NB4 (cell line): ENCODE results near the gene LRCH1.

ENCODE experiments used
- DNase-seq: peaks from one replicate; pipeline ENCODE4 v3.0.0; 2010; ENCODE audit warnings: low read depth
- H3K4me3 ChIP-seq: one replicate; pipeline ENCODE4 v1.5.1; 2011; ENCODE audit warnings: mild to moderate bottlenecking, low read depth, low read length, moderate library complexity
- MYC ChIP-seq: IDR thresholded peaks from 2 replicates; pipeline ENCODE4 v1.6.1; 2011; ENCODE audit warnings: low read depth, low read length
- POLR2A ChIP-seq: IDR thresholded peaks from 2 replicates; pipeline ENCODE4 v1.6.1; 2011; ENCODE audit warnings: mild to moderate bottlenecking; ENCODE audit not compliant: insufficient read length; ENCODE audit errors: extremely low read depth
- TF ChIP-seq, protein P1 (sequence below): IDR thresholded peaks from 2 replicates; pipeline ENCODE4 v1.6.1; 2011; ENCODE audit warnings: low read depth, low read length
- TF ChIP-seq, protein P2 (sequence below): IDR thresholded peaks from one replicate; pipeline ENCODE4 v1.5.1; 2012; ENCODE audit warnings: low read depth, low read length

Gene LRCH1

DNA sequence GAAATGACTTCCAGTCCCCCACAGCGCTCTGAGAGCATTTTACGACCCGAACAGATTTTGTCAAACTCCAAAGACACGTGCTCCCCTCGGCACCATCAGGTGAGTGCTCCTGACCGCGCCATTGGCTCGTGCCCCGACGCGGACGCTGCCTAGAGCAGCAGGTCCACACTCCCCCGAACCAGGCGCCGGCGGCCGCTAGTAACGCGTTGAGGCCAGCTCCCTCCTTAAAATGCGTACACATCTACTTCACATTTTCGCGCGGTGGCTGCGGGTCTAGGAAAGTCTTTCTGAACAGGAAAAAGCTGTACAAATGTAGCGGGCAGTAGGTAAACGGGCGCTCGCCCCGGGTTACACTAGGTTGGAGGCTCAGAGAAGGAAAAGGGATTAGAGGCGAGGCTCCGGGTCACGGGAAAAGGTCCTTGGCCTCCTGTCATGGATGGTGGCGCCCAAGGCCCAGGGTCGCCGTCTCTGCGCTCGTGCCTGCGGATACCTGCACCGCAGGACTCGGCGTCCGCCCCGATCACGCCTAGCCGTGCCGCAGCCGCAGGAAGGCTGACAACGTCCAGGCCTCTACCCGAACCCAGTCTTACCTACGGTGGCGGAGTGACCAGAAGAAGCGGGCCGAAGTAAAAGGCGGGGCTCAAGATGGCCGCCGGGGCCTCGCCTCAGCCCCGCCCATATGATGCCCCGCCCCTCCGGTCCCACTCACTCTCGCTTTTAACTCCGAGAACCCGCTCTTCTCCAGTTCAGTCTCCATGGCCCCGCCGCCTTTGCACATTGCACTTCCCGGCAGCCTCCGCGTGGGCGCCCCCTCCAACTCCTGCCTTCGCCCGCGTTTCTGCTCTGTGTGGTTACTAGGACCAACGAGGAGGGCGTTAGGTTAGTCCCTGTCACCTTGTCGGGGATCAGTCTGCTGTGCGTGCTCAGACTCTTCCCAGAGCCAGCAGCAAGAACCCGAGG, 243.8 kb downstream of the LRCH1 start, which contains the start of gene ESD:
ESD (minus strand) TSS at position 647 of the 960 bp plus-strand sequence. CDS start 5,748 bp downstream, outside the sequence.
- TF ChIP-seq, protein P1, sequence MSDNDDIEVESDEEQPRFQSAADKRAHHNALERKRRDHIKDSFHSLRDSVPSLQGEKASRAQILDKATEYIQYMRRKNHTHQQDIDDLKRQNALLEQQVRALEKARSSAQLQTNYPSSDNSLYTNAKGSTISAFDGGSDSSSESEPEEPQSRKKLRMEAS = peak; percentile 99
- peak; percentile 97 for TF ChIP-seq MYC
- TF ChIP-seq, protein P2, sequence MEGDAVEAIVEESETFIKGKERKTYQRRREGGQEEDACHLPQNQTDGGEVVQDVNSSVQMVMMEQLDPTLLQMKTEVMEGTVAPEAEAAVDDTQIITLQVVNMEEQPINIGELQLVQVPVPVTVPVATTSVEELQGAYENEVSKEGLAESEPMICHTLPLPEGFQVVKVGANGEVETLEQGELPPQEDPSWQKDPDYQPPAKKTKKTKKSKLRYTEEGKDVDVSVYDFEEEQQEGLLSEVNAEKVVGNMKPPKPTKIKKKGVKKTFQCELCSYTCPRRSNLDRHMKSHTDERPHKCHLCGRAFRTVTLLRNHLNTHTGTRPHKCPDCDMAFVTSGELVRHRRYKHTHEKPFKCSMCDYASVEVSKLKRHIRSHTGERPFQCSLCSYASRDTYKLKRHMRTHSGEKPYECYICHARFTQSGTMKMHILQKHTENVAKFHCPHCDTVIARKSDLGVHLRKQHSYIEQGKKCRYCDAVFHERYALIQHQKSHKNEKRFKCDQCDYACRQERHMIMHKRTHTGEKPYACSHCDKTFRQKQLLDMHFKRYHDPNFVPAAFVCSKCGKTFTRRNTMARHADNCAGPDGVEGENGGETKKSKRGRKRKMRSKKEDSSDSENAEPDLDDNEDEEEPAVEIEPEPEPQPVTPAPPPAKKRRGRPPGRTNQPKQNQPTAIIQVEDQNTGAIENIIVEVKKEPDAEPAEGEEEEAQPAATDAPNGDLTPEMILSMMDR = no peak
- peak; percentile 86 for TF ChIP-seq POLR2A
- H3K4me3 ChIP-seq = peak within 1 kb of the TSS; percentile 81
- peak; percentile 97 for DNase-seq

DNA sequence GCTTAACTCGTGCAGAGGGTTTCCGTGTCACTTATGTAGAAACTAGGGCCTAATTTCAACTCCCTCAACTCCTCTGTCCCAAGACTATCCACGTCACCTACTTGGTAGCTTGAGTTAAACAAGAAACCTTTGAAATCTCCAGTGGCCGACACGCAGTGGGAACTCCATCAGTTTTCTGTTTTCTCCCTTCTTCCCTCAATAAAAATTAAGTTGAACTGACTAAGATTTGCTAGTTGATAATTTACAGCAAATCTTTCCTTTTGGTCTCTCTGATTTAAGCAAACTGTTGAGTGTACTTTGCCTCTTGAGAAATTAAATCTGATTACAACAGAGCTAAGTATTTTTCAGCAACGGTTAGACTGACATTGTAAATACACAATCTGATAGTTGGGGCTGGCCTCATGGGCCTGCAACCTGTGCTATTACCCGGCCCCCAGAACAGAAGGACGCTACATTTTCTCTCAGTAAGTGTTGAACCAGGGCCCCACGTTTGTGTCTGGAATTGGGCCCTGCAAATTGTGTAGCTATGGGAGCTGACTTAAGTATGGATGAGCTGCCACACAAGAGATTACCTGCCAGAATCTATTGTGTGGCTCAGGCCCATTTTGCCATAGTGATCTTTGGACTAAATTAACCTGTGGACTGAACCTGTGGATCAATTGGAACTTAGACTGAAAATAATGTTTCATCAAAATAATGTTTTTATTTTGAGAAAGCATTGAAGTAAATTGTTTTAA, 244.7 kb downstream of the LRCH1 start:
- H3K4me3 ChIP-seq = peak overlapping the region; percentile 81
- no peak for TF ChIP-seq POLR2A
- TF ChIP-seq, protein P2 = no peak
- TF ChIP-seq MYC = no peak
- TF ChIP-seq, protein P1 = no peak
- peak; percentile 20 for DNase-seq

DNA sequence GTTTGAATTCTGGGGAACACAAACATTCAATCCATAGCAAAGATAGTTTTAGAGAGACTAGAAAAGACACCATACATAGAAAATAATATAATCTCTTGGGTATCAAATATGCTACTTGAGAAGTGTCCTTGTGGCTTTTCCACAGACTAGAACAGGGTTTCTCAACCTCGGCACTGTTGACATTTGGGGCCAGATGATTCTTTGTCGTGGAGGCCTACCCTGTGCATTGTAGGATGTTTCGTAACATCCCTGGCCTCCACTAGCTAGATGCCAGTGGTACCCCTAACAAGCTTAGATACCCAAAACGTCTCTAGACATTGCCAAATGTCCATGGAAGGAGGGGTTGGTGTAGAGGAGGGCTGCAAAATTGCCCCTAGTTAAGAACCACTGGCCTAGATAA, 246.2 kb downstream of the LRCH1 start:
- TF ChIP-seq, protein P1 = no peak
- H3K4me3 ChIP-seq = no peak overlapping the region
- peak; percentile 51 for DNase-seq

DNA sequence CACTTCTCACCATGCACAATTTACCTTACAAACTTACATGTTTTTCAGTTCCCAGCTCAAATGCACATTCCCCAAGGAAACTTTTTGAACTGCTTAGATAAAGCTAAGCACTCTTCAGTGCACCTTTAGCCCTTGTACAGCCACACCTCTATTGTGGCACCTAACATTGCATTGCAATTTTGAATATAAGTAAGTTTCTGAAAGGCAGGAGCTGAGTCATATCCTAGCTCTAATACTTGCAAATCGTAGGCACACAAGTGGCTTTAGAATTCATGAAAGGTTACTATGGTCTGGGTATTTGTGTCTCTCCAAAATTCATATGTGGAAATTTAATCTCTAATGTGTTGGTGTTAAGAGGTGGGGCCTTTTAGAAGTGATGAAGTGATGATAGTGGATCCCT, 248.9 kb downstream of the LRCH1 start:
- H3K4me3 ChIP-seq = no peak overlapping the region
- no peak for DNase-seq
- TF ChIP-seq, protein P1 = no peak
- TF ChIP-seq MYC = no peak
- TF ChIP-seq POLR2A = no peak
- TF ChIP-seq, protein P2 = no peak
